ENCODE data around the gene OR52I2.
A peak's percentile ranks its signal among the peaks of the same experiment; 100 is the strongest.

The OR52I2 gene

DNA sequence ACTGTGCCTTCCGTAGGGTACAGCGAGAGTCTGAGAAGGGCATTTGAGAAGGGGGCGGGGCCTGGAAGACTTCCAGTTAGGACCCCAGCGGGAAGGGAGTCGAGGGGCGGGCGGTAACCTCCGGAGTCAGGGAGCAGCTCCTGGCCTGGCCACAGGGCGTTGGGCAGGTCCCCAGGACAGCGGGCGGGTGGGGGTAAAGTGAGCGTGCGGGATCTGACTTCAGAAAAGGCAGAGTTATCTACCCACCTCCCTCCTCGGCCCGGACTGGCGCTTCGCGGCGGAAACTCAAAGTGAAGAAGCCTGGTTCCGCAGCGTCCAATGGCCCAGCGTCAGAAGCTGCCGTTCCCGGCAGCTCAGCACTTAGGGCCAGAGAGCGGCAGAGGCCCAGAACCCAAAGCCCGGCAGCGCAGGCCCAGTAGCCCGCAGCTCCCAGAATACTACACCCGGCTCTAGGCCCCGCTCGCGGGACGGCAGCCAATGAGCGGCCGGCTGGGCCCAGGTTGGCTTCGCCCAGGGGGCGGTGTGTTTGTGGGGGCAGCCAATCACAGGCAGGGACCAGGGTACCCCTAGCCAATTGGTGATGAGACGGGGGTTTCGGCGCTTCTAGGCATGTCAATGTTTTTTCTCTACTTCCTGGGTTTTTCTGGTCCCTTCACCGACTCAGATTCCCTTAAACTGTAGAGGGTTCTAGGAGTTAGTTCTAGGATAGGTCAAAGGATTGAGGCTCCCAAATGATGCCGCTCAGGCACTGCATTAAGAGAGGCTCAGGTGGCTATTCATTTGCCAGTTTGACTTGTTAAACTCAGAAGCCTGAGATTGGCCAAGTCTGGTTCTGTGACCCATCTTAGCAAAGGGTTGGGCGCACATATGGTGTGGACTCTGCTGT lies 26.5 kb downstream of the OR52I2 start, which contains the start of gene TRIM68:
Gene TRIM68 (minus strand): TSS at position 451 of the 886 bp plus-strand sequence. CDS start 2,727 bp downstream, outside the sequence.
- DNase-seq (ENCODE audit: low spot score) = peak; percentile 97

DNA sequence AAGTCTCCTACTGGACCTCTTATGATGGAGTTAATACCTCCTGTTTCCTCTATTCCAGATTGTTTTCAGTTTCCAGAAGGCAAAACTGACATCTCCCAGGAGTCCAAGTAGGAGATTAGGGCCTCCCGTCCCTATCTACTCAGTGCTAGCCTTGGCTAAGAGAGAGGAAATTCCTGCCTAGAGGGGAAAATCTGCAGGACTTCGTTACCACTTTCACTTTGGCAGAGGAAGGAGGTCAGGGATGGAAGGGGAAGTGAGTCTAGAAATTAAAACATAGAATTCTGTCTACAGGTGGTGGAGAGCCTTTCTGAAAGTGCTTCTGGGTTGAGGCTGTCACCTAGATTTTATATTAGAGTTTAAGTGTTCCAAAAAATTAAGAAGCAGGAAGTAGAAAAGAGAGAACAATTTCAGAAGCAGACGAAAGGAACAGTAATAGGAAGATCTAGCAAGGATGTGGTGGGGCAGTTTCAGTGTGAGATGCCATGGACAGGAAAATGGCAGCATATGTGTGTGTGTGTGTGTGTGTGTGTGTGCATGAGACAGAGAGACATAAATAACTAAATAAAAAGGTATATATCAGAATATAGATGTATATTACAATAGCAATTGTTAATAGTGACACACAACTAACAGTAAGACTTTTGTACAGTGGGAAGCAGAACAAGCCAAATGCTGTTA lies 28.9 kb downstream of the OR52I2 start:
- DNase-seq (ENCODE audit: low spot score) = no peak

DNA sequence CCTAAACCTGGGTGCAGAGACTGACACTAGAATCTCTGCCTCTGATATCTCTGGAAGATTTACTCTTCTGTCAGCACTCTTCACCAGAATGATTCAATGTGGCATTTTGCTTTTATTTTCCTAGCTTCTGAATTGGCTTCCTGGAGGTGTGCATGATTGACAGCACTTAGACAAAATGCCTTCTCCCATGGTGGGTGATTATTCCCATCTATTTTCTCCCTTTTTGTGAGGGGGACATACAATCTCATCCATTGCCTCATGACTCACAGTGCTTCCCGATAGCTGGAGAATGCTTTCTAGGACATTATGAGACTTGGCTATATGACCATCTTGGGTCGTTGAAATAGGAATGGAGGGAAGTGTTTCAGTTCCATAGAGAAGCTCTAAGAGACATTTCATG lies 30.4 kb downstream of the OR52I2 start:
- no peak for DNase-seq (ENCODE audit: low spot score)

DNA sequence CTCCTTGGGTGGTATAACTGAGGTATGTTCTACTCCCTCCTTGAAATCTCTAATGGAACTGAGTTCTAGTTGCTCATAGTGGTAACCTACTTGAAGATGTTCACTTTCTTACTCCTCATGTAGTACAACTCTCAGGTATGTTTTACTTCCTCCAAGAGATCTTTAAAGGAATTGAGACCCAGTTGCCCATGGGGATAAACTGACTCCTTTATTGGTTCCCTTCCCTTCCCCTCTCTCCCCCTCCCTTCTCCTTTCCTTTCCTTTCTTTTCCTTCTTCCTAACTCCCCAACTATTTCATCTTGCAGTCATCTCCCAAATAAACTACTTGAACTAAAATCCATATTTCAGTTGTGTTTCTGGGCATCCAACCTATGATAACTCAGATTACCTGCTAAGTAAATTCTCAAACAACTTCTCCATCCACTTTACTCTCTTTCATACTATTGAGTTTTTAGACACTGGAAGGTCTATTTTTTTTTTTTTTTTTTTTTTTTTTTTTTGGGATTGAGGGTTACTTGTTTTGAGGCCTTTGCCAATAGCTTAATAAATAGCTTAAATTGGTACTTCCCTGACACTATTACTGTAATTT lies 34.4 kb downstream of the OR52I2 start:
- no peak for DNase-seq (ENCODE audit: low spot score)

DNA sequence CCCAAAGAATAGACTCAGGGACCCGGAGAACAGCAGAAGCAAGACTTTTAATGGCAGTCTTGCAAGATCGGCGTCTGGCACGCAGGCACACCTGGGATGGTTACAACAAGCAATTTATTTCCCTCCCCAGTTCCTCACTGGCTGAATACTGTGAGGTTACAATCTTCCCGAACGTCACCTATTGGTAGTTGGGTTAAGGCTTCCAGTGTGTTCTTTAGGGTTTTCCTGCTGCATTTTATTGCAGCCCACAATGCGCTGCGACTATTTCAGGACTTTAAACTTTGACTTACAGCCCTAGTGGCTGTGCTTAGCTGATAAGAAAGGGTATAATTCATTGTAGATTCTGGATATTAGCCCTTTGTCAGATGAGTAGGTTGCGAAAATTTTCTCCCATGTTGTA lies 38.0 kb downstream of the OR52I2 start:
- DNase-seq (ENCODE audit: low spot score) = no peak

DNA sequence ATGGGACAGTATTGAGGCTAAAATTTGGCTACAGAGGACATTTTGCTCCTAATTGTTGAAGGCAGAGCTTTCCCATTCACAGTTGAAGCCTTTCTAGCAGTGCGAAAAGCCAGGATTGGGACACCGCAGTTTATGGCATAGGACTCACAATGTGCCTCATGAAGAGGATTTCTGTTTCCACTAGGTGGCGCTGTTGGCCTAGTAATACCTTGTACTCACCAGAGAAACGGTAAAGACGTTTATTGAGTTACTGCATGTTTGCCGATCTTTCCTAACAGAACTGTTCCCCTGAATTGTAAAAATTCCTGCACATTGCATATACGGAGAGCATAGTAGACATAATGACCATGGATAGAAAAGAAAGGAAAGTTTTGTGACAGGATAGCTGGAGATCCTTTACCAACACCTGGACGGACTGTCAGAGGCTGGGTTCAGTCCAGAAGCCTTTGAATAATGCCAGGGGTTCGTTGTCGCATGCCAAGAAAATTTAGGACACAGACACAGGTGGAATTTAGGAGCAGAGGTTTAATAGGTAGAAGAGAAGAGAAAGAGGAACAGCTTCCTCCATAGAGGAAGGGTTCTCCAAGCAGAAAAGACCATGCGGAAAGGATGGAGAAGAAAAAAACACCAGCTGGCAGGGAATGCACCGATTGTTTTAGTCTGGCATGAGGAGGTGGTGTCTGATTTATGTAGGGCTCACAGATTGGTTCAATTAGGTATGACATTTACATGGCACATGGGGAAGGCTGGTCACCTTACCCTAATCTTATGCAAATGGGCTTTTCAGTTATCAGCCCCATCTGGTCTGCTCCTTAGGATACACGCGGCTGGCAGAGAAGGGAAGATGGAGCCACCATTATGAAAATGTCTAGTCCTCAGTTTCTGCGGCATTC lies 44.9 kb downstream of the OR52I2 start:
- DNase-seq (ENCODE audit: low spot score) = peak; percentile 27

DNA sequence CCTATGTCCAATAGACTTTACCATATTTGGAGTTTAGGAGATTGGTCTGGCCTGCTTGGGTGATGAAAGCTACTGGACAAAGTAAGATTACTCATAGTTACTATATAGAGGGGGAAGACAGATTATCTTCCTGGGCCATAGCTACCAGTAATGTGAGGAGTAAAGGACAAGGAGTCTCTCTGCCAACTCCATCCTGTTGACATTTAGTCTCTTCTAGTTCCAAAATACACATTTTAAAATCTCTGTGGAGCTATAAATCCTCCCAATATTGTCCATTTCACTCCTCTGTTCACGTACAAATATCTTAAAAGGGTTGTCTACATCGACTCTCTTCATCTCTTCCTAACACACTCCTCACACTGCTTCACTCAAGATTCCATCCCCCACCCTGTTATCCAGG lies 54.6 kb downstream of the OR52I2 start:
- no peak for DNase-seq (ENCODE audit: low spot score)

DNA sequence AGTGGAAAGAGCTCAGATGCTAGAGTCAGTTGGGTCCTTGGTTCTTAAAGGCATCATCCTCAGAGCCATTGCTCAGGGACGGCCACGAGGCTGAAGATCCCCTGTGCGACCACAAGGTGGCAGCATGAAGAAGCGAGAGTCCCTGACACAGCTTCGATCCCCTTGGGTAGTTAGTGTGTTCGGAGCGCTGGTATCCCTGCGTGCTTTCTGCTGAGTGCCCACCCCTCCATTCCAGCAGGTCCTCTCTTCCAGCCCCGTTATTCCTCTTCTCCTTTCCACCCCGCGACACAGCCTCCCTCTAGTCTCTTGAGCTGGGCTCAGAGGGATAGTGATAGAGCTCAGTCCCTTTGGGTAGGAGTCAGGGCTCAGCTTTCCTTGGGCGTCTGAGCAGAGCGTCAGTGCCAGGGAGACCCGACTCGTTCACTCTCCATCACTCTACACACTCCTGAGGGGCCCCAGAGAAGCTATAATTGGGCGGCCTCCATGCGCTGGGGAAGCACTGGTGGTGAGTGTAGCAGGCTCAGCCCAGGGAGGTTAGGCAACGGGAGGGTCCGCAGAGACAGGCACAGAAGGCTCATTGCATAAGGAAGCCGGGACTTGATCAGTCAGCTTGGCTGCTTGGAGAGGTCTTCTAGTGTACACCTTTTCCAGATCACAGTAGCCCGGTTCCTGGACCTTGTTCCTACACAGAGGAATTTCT lies 55.6 kb downstream of the OR52I2 start, which contains the start of gene OR51D1:
Gene OR51D1 (plus strand): TSS at position 516 of the 700 bp plus-strand sequence. CDS start 2,314 bp downstream, outside the sequence.
- DNase-seq (ENCODE audit: low spot score) = peak; percentile 74

DNA sequence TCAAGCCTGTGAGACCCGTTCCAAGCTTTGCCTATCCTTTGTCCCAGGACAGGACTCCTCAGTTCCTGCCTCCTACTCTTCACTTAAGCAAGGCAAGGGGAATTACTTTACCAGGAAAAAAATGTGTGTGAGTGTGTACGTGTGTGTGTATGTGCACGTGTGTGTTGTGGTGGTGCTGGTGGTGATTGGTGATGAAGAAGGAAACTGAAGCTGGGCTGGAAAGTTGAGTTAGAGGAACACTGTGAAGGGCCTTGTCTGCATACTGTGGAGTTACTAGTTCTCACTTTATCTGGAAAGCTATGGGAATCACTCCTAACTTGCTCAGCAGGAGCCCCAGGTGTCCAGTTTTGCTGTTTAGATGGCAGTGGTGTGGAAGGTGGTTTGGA lies 56.1 kb downstream of the OR52I2 start:
- DNase-seq (ENCODE audit: low spot score) = no peak

DNA sequence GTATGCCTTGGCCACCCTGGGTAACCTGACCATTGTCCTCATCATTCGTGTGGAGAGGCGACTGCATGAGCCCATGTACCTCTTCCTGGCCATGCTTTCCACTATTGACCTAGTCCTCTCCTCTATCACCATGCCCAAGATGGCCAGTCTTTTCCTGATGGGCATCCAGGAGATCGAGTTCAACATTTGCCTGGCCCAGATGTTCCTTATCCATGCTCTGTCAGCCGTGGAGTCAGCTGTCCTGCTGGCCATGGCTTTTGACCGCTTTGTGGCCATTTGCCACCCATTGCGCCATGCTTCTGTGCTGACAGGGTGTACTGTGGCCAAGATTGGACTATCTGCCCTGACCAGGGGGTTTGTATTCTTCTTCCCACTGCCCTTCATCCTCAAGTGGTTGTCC lies 58.4 kb downstream of the OR52I2 start:
- no peak for DNase-seq (ENCODE audit: low spot score)

DNA sequence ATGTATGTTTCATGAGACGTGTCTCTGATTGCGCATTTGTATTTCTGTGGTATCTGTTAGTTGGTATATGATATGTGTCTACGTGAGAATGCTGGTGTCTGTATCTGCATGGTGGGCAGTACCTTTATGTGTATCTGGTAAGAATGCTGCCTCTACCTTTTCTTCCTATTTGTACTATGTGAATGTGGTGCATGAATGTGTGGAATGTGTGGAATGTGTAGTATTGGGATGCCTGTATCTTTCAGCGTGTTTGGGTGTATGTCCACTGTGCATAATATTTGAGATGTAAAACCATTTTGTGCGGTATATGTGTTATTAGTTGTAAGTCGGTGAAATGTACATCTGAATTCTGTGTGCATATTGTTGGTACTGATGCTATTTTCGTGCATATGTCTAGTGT lies 60.0 kb downstream of the OR52I2 start:
- DNase-seq (ENCODE audit: low spot score) = no peak

DNA sequence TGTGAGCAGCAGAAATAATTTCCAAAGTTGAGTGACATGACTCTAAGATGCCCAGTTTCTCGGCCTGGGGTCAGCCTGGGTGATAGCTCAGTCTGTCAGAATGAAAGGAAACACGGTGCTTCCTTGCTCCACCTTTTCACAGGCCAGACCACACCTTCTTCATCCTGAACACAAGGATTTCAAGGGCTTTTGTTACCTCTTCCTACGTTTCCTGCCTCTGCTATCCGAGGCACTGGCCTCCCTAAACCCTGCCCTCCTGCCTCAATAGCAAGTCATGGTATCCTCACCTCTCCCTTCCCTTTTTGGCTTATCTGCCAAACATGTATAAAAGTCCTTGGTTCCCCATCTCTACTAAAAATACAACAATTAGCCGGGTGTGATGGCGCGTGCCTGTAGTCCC lies 60.5 kb downstream of the OR52I2 start:
- no peak for DNase-seq (ENCODE audit: low spot score)

Measured in HuH-7 (cell line).